HUES6 (cell line): Measurements from ENCODE around the gene VASH2.
A peak's percentile ranks its signal among the peaks of the same experiment; 100 is the strongest.

Experiments used
- H3K27ac ChIP-seq: 2 replicates; pipeline ENCODE4 v1.7.0; 2013; ENCODE audit warnings: low read depth, mild to moderate bottlenecking, low read length, inconsistent platforms
- H3K27me3 ChIP-seq: 2 replicates; pipeline ENCODE4 v1.6.1; 2013; ENCODE audit warnings: low read length; ENCODE audit not compliant: control insufficient read depth, insufficient read depth
- H3K36me3 ChIP-seq: 2 replicates; pipeline ENCODE4 v1.6.1; 2013; ENCODE audit warnings: low read length; ENCODE audit not compliant: control insufficient read depth, insufficient read depth
- H3K4me1 ChIP-seq: 2 replicates; pipeline ENCODE4 v1.6.1; 2013; ENCODE audit warnings: low read length; ENCODE audit not compliant: control insufficient read depth, insufficient read depth
- H3K4me3 ChIP-seq: 2 replicates; pipeline ENCODE4 v1.5.1; 2013; ENCODE audit warnings: low read depth, low read length
- H3K9ac ChIP-seq: one replicate; pipeline ENCODE4 v1.6.1; 2013; ENCODE audit warnings: mild to moderate bottlenecking, low read length
- H3K9me3 ChIP-seq: 2 replicates; pipeline ENCODE4 v1.6.1; 2013; ENCODE audit warnings: low read depth, low read length; ENCODE audit not compliant: control insufficient read depth, insufficient read depth

The VASH2 gene

GRCh38 chr1:212945463-212946160 is 4.7 kb upstream of the VASH2 start:
- Histone ChIP-seq H3K9ac (no peak overlapping the region), H3K36me3 (no peaks in the 10 kb centered on the region), H3K4me3 (no peak overlapping the region), H3K4me1 (peaks cover 14% of the 10 kb centered on the region), H3K27ac (no peak overlapping the region), H3K9me3 (peaks cover 5% of the 10 kb centered on the region; the same call in 1 of the 2 replicates), H3K27me3 (no peaks in the 10 kb centered on the region)

GRCh38 chr1:212946872-212947271 is 3.5 kb upstream of the VASH2 start:
- Histone ChIP-seq H3K4me3 (no peak overlapping the region), H3K9ac (no peak overlapping the region), H3K36me3 (peaks cover 8% of the 10 kb centered on the region), H3K9me3 (peaks cover 5% of the 10 kb centered on the region; the same call in 1 of the 2 replicates), H3K27ac (no peak overlapping the region), H3K4me1 (peaks cover 16% of the 10 kb centered on the region), H3K27me3 (no peaks in the 10 kb centered on the region)

- Histone ChIP-seq H3K9ac (peak overlapping the region; percentile 71), H3K4me3 (peak overlapping the region; percentile 75)
Measured at GRCh38 chr1:212949771-212950170, 570 bp upstream of the VASH2 start.

GRCh38 chr1:212951126-212951946 is 995 bp downstream of the VASH2 start:
- peaks cover 40% of the 10 kb centered on the region for H3K4me1 ChIP-seq
- H3K4me3 ChIP-seq, result peak overlapping the region; percentile 75
- peaks cover 53% of the 10 kb centered on the region for H3K36me3 ChIP-seq
- no peaks in the 10 kb centered on the region for H3K27me3 ChIP-seq
- peak overlapping the region; percentile 74 for H3K9ac ChIP-seq
- H3K27ac ChIP-seq, result peak overlapping the region; percentile 72; the same call in 1 of the 2 replicates
- peaks cover 5% of the 10 kb centered on the region; the same call in 1 of the 2 replicates for H3K9me3 ChIP-seq

More at GRCh38 chr1:212949771-212950170, 570 bp upstream of the VASH2 start:
- Histone ChIP-seq H3K27me3 (no peaks in the 10 kb centered on the region), H3K27ac (no peak overlapping the region; the same call in 1 of the 2 replicates), H3K9me3 (peaks cover 5% of the 10 kb centered on the region; the same call in 1 of the 2 replicates), H3K4me1 (peaks cover 33% of the 10 kb centered on the region), H3K36me3 (peaks cover 37% of the 10 kb centered on the region)

GRCh38 chr1:212951947-212952640 is 1.8 kb downstream of the VASH2 start:
- peaks cover 60% of the 10 kb centered on the region for H3K36me3 ChIP-seq
- H3K4me3 ChIP-seq, result peak overlapping the region; percentile 75

GRCh38 chr1:212952641-212952976 is 2.3 kb downstream of the VASH2 start:
- no peak overlapping the region for H3K27ac ChIP-seq
- H3K4me1 ChIP-seq, result peaks cover 39% of the 10 kb centered on the region

More at GRCh38 chr1:212951947-212952640, 1.8 kb downstream of the VASH2 start:
- Histone ChIP-seq H3K9ac (peak overlapping the region; percentile 74), H3K27ac (no peak overlapping the region; the same call in 1 of the 2 replicates), H3K4me1 (peaks cover 38% of the 10 kb centered on the region), H3K9me3 (peaks cover 5% of the 10 kb centered on the region; the same call in 1 of the 2 replicates), H3K27me3 (no peaks in the 10 kb centered on the region)

GRCh38 chr1:212953321-212953720 is 3.0 kb downstream of the VASH2 start:
- Histone ChIP-seq H3K4me3 (peak overlapping the region; percentile 75), H3K27ac (no peak overlapping the region), H3K27me3 (no peaks in the 10 kb centered on the region), H3K9ac (no peak overlapping the region), H3K9me3 (peaks cover 3% of the 10 kb centered on the region; the same call in 1 of the 2 replicates), H3K36me3 (peaks cover 72% of the 10 kb centered on the region), H3K4me1 (peaks cover 46% of the 10 kb centered on the region)

More at GRCh38 chr1:212952641-212952976, 2.3 kb downstream of the VASH2 start:
- Histone ChIP-seq H3K27me3 (no peaks in the 10 kb centered on the region), H3K4me3 (peak overlapping the region; percentile 75), H3K9ac (peak overlapping the region; percentile 74), H3K36me3 (peaks cover 65% of the 10 kb centered on the region), H3K9me3 (peaks cover 5% of the 10 kb centered on the region; the same call in 1 of the 2 replicates)

- no peaks in the 10 kb centered on the region for H3K9me3 ChIP-seq
- no peak overlapping the region for H3K9ac ChIP-seq
- no peaks in the 10 kb centered on the region for H3K27me3 ChIP-seq
- peaks cover 84% of the 10 kb centered on the region for H3K36me3 ChIP-seq
- no peak overlapping the region for H3K4me3 ChIP-seq
- peaks cover 47% of the 10 kb centered on the region for H3K4me1 ChIP-seq
- no peak overlapping the region for H3K27ac ChIP-seq
Measured at GRCh38 chr1:212954514-212954913, 4.2 kb downstream of the VASH2 start.

GRCh38 chr1:212955098-212955497 is 4.8 kb downstream of the VASH2 start:
- peaks cover 41% of the 10 kb centered on the region for H3K4me1 ChIP-seq

GRCh38 chr1:212955961-212956620 is 5.8 kb downstream of the VASH2 start:
- H3K27me3 ChIP-seq, result no peaks in the 10 kb centered on the region
- no peaks in the 10 kb centered on the region for H3K9me3 ChIP-seq
- no peak overlapping the region for H3K4me3 ChIP-seq
- peaks cover 42% of the 10 kb centered on the region for H3K4me1 ChIP-seq
- peaks cover 97% of the 10 kb centered on the region for H3K36me3 ChIP-seq
- 0 out of 2 replicates have a peak overlapping the region, but pooled peaks have one; percentile 5 for H3K27ac ChIP-seq
- H3K9ac ChIP-seq, result no peak overlapping the region

More at GRCh38 chr1:212955098-212955497, 4.8 kb downstream of the VASH2 start:
- H3K9ac ChIP-seq, result no peak overlapping the region
- peaks cover 90% of the 10 kb centered on the region for H3K36me3 ChIP-seq
- H3K4me3 ChIP-seq, result no peak overlapping the region
- H3K27ac ChIP-seq, result 0 out of 2 replicates have a peak overlapping the region, but pooled peaks have one; percentile 5
- H3K27me3 ChIP-seq, result no peaks in the 10 kb centered on the region
- no peaks in the 10 kb centered on the region for H3K9me3 ChIP-seq
